ENCODE results near the gene MUC4. TPM values are rescaled to one million over a fixed set of nuclear protein-coding genes. Genes with fewer than 3 reads are reported as not detected.

The MUC4 gene
- not detected in 2 replicates for total RNA-seq

GRCh38 chr3:195811756-195812155, at the start of gene MUC4:
Gene MUC4 (minus strand): TSS chr3:195811929. CDS start chr3:195811817, 112 bp downstream.

GRCh38 chr3:195720831-195721506, 90.8 kb downstream of the MUC4 start, which contains the start of gene MUC20:
Gene MUC20 (plus strand): TSS chr3:195720978. CDS start chr3:195721008, 30 bp downstream.

Small RNA genes within 50 kb of the gene (small RNA-seq; reads per million reads assigned to genes)
- not detected for gene MIR570

Other genes with a start within 250 kb of the MUC4 start
- 8.6 and 12.0 TPM in 2 replicates for gene APOD, start 228.0 kb downstream of the MUC4 start, total RNA-seq
- 0.49 and 0.65 TPM in 2 replicates for gene MUC20, start 91.0 kb downstream of the MUC4 start, total RNA-seq
- gene TNK2, start 96.6 kb upstream of the MUC4 start, total RNA-seq: 16.2 and 23.7 TPM in 2 replicates